ENCODE data around the gene WDR75.

DNA sequence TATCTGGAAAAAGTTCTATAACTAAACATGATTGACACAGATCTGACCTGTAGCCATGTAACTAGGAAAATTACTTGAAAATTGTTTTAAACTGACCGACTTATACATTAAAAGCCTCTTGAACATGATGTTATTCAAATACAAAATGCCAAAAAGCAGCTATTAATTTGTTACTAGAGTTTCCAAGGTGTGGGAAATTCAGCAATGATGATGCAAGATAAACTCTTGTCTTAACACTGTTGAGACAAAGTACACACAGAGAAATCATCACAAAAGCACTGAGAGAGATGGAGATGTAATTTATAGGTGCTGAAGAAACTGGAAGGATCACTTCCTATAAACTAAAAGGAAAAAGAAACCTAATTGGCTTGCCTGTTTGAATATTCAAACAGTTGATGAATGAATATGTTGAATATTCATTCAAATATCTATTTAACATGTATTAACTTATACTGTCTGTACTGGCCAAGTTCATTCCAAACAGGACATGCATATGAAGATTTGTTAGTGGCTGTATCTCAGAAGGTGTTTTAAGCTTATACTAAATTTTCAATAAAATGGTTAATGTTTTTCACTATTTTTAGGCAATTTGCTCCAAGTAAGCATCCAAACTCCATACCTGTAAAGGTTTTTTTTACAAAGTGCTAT is 34.6 kb upstream of the WDR75 start:
- TF ChIP-seq, protein P1, sequence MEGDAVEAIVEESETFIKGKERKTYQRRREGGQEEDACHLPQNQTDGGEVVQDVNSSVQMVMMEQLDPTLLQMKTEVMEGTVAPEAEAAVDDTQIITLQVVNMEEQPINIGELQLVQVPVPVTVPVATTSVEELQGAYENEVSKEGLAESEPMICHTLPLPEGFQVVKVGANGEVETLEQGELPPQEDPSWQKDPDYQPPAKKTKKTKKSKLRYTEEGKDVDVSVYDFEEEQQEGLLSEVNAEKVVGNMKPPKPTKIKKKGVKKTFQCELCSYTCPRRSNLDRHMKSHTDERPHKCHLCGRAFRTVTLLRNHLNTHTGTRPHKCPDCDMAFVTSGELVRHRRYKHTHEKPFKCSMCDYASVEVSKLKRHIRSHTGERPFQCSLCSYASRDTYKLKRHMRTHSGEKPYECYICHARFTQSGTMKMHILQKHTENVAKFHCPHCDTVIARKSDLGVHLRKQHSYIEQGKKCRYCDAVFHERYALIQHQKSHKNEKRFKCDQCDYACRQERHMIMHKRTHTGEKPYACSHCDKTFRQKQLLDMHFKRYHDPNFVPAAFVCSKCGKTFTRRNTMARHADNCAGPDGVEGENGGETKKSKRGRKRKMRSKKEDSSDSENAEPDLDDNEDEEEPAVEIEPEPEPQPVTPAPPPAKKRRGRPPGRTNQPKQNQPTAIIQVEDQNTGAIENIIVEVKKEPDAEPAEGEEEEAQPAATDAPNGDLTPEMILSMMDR (optimal IDR thresholded peaks at IDR 0.05 in 1 of 3, IDR thresholded peaks at IDR 0.05 in 1 of 3, conservative IDR thresholded peaks at IDR 0.05 in 1 of 3; ENCODE audit: extremely low read depth in 1 of 3, insufficient read depth in 2 of 3, low read length in 3 of 3), result no peak
- TF ChIP-seq EZH2 (IDR thresholded peaks at IDR 0.05; ENCODE audit: low read length), result no peak
